Calu3 (cell line): ENCODE measurements around the gene MAK. TPM values are rescaled to one million over a fixed set of nuclear protein-coding genes. Genes with fewer than 3 reads are reported as not detected.
"Not testable (repeated sequence)": the region's sequence is repeated elsewhere in the genome, so short reads cannot be mapped to it uniquely, and the experiment has no call there.

Source experiments
- BruUV-seq: library from RNA; stranded (reverse); fragments of 400-500 nt; replicated peaks from 2 replicates; lab custom pipeline; 2021; lab: Mats Ljungman, UMichigan
- CTCF ChIA-PET: fragments of 300-600 bp; sonication (Branson Sonifier 250); formaldehyde crosslinking; loops from one replicate; lab custom pipeline; 2022; ENCODE audit warnings: antibody characterized with exemption; lab: Charles Lee
- DNase-seq: peaks from one replicate; pipeline ENCODE4 v3.0.0; 2022
- H3K27ac Mint-ChIP-seq: one replicate; pipeline ENCODE4 v1.8.0; 2022; ENCODE audit warnings: mixed read lengths; ENCODE audit not compliant: unreplicated experiment
- H3K27me3 Mint-ChIP-seq: one replicate; pipeline ENCODE4 v1.8.0; 2022; ENCODE audit warnings: mixed read lengths; ENCODE audit not compliant: unreplicated experiment
- H3K36me3 Mint-ChIP-seq: one replicate; pipeline ENCODE4 v1.8.0; 2022; ENCODE audit warnings: mild to moderate bottlenecking, moderate library complexity, mixed read lengths; ENCODE audit not compliant: insufficient read depth, unreplicated experiment
- H3K4me1 Mint-ChIP-seq: one replicate; pipeline ENCODE4 v1.8.0; 2022; ENCODE audit warnings: mild to moderate bottlenecking, low read depth, mixed read lengths; ENCODE audit not compliant: unreplicated experiment
- H3K4me3 Mint-ChIP-seq: one replicate; pipeline ENCODE4 v1.8.0; 2022; ENCODE audit warnings: mild to moderate bottlenecking, low read depth, moderate library complexity, mixed read lengths; ENCODE audit not compliant: unreplicated experiment
- H3K9me3 Mint-ChIP-seq: one replicate; pipeline ENCODE4 v1.8.0; 2022; ENCODE audit warnings: low read depth, mixed read lengths; ENCODE audit not compliant: unreplicated experiment
- intact Hi-C: fragments of 100-400 bp; cut with micrococcal nuclease; formaldehyde crosslinking; loops from one replicate; pipeline ENCODE4 v1.10.0; 2022; ENCODE audit not compliant: unreplicated experiment
- total RNA-seq: library from RNA; stranded (reverse); gene quantifications from 2 replicates; pipeline ENCODE4 v1.2.3, GENCODE V29; 2022
- TF ChIP-seq, protein P1 (sequence below): fragments of 200-600 bp; IDR thresholded peaks from one replicate; pipeline ENCODE4 v1.8.0; 2022; ENCODE audit warnings: antibody characterized with exemption; ENCODE audit not compliant: unreplicated experiment

The MAK gene
- total RNA-seq, 1 experiment from 2014 or later, result 0.35 TPM

DNA sequence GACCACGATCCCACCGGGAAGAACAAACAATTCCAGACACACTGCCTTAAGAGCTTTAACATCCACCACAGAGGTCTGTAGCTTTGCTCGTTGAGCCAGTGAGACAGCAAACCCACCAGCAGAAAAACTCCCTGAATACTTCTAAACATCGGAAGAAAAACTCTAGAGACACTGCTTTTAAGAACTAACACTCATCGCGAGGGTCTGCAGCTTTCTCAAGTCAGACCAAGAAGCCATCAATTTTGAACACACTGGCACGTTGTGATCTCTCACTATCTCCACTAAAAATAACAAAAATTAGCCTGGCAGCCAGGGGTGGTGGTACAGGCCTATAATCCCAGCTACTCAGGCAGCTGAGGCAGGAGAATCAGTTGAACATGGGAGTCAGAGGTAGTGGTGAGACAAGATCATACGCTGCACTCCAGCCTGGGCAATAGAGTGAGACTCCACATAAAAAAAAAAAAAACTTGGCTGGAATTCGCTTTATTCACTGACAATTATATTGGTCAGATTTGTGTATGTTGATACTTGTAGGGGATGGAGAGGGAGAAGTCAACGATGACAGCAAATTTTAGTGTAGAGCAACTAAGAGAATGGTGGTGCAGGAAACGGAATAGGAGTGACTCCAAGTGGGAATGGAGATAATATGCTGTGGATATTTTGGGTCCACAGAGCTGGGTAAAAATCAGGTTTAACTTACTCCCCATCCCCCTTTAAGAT is 116.3 kb downstream of the MAK start:
- no peaks in the 10 kb centered on the region for H3K9me3 Mint-ChIP-seq
- no peaks in the 10 kb centered on the region for H3K27me3 Mint-ChIP-seq
- H3K36me3 Mint-ChIP-seq, result peaks cover 20% of the 10 kb centered on the region
- peak overlapping the region; percentile 82 for H3K4me3 Mint-ChIP-seq
- DNase-seq, result no peak
- peaks cover 9% of the 10 kb centered on the region for H3K4me1 Mint-ChIP-seq
- intact Hi-C loops, result no loop called here
- TF ChIP-seq, protein P1, sequence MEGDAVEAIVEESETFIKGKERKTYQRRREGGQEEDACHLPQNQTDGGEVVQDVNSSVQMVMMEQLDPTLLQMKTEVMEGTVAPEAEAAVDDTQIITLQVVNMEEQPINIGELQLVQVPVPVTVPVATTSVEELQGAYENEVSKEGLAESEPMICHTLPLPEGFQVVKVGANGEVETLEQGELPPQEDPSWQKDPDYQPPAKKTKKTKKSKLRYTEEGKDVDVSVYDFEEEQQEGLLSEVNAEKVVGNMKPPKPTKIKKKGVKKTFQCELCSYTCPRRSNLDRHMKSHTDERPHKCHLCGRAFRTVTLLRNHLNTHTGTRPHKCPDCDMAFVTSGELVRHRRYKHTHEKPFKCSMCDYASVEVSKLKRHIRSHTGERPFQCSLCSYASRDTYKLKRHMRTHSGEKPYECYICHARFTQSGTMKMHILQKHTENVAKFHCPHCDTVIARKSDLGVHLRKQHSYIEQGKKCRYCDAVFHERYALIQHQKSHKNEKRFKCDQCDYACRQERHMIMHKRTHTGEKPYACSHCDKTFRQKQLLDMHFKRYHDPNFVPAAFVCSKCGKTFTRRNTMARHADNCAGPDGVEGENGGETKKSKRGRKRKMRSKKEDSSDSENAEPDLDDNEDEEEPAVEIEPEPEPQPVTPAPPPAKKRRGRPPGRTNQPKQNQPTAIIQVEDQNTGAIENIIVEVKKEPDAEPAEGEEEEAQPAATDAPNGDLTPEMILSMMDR, result no peak
- BruUV-seq, result no TSS peak
- H3K27ac Mint-ChIP-seq, result peak overlapping the region; percentile 86
- CTCF ChIA-PET, result interaction anchor here (0.6 to 1.2 kb wide), 3 partner anchors 11 to 331 kb away, joined by 3 to 5 read pairs (median 3); no protein-coding TSS in a partner anchor

DNA sequence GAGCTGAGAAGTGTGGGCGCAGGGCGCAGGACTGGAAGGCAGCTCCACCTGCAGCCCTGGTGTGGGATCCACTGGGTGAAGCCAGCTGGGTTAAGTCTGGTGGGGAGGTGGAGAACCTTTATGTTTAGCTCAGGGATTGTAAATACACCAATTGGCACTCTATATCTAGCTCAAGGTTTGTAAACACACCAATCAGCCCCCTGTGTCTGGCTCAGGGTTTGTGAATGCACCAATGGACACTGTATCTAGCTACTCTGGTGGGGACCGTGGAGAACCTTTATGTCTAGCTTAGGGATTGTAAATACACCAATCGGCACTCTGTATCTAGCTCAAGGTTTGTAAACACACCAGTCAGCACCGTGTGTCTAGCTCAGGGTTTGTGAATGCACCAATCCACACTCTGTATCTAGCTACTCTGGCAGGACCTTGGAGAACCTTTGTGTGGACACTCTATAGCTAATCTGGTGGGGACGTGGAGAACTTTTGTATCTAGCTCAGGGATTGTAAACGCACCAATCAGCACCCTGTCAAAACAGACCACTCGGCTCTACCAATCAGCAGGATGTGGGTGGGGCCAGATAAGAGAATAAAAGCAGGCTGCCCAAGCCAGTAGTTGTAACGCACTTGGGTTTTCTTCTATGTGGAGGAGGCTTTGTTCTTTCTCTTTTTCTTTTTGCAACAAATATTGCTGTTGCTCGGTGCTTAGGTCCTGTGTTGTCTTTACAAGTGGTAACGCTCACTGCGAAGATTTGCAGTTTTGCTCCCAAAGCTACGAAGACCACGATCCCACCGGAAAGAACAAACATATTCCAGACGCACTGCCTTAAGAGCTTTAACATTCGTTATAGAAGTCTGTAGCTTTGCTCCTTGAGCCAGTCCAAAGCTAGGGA is 117.1 kb downstream of the MAK start:
- BruUV-seq, DNase-seq, intact Hi-C loops, H3K27ac Mint-ChIP-seq, H3K9me3 Mint-ChIP-seq, H3K27me3 Mint-ChIP-seq, H3K4me1 Mint-ChIP-seq: not testable (repeated sequence)
- H3K36me3 Mint-ChIP-seq, result peaks cover 20% of the 10 kb centered on the region
- H3K4me3 Mint-ChIP-seq, result peak overlapping the region; percentile 82
- CTCF ChIA-PET, result interaction anchor here (0.5 kb wide), 1 partner anchor 22 kb away, joined by 3 read pairs; no protein-coding TSS in a partner anchor

DNA sequence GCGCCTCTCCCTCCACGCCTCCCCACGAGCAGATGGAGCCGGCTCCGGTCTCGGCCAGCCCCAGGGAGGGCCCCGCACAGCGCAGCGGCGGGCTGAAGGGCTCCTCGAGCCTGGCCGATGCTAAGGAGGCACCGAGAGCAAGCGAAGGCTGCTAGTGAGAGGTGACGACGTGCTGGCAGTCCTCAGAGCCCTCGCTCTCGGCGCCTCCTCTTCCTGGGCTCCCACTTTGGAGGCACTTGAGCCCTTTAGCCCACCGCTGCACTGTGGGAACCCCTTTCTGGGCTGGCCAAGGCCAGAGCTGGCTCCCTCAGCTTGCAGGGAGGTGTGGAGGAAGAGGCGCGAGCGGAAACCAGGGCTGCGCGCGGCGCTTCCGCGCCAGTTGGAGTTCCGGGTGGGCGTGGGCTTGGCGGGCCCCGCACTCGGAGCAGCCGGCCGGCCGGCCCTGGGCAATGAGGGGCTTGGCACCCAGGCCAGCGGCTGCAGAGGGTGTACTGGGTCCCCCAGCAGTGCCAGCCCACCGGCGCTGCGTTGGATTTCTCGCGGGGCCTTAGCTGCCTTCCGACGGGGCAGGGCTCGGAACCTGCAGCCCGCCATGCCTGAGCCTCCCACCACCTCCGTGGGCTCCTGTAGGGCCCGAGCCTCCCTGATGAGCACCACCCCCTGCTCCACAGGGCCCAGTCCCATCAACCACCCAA is 117.9 kb downstream of the MAK start:
- H3K27ac Mint-ChIP-seq, result no peak overlapping the region
- TF ChIP-seq, protein P1, result no peak
- peaks cover 9% of the 10 kb centered on the region for H3K4me1 Mint-ChIP-seq
- H3K4me3 Mint-ChIP-seq, result peak overlapping the region; percentile 58
- BruUV-seq, result no TSS peak
- no peaks in the 10 kb centered on the region for H3K9me3 Mint-ChIP-seq
- DNase-seq, result no peak
- intact Hi-C loops, result no loop called here
- peaks cover 19% of the 10 kb centered on the region for H3K36me3 Mint-ChIP-seq
- no peaks in the 10 kb centered on the region for H3K27me3 Mint-ChIP-seq
- CTCF ChIA-PET, result interaction anchor here (0.5 kb wide), 1 partner anchor 22 kb away, joined by 3 read pairs; no protein-coding TSS in a partner anchor

DNA sequence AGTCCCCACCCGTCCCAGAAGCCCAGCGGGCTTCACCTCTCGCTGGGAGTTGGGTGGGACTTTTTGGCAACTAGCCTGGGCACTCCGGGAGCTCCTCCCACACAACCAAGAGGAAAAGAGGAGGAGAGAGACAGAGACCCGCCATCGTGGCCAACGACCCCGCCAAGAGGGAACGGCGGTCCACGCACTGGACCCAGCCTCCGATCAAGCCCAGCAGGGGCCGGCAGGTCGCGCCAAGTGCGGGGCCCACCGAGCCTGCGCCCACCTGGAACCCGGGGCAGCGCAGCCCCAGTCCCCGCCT is 118.4 kb downstream of the MAK start:
- Mint-ChIP-seq H3K4me3 (peak overlapping the region; percentile 58), H3K9me3 (no peaks in the 10 kb centered on the region), H3K27me3 (no peaks in the 10 kb centered on the region), H3K27ac (no peak overlapping the region), H3K36me3 (peaks cover 15% of the 10 kb centered on the region), H3K4me1 (peaks cover 9% of the 10 kb centered on the region)
- TF ChIP-seq, protein P1, result no peak
- no peak for DNase-seq
- intact Hi-C loops, result no loop called here
- BruUV-seq, result no TSS peak
- CTCF ChIA-PET, result no interaction called here
